TTC549 (cell line): ENCODE measurements around the gene NOSTRIN.
"Not testable (repeated sequence)": the region's sequence is repeated elsewhere in the genome, so short reads cannot be mapped to it uniquely, and the experiment has no call there.

Source experiments
- FAIRE-seq: peaks from 2 replicates; lab custom pipeline; 2012; peaks lifted over from hg19 to GRCh38; lab: Jason Lieb, UNC

The NOSTRIN gene

GRCh38 chr2:168819829-168820489 is 17.5 kb downstream of the NOSTRIN start:
- no peak for FAIRE-seq

GRCh38 chr2:168821577-168821976 is 19.1 kb downstream of the NOSTRIN start:
- FAIRE-seq, result no peak

- no peak for FAIRE-seq
These were observed 19.6 kb downstream of the NOSTRIN start for GRCh38 chr2:168821992-168822391.

GRCh38 chr2:168825126-168825525 is 22.7 kb downstream of the NOSTRIN start:
- FAIRE-seq, result no peak

- no peak for FAIRE-seq
These were observed 28.5 kb downstream of the NOSTRIN start for GRCh38 chr2:168830958-168831357.

- FAIRE-seq, result no peak
These were observed 29.2 kb downstream of the NOSTRIN start for GRCh38 chr2:168831662-168832061.

GRCh38 chr2:168835969-168836368 is 33.5 kb downstream of the NOSTRIN start:
- no peak for FAIRE-seq

- no peak for FAIRE-seq
These were observed 39.0 kb downstream of the NOSTRIN start for GRCh38 chr2:168841445-168841844.

- FAIRE-seq, result no peak
These were observed 40.8 kb downstream of the NOSTRIN start for GRCh38 chr2:168843253-168843652.

- no peak for FAIRE-seq
These were observed 45.8 kb downstream of the NOSTRIN start for GRCh38 chr2:168848225-168848624.

- no peak for FAIRE-seq
These were observed 47.2 kb downstream of the NOSTRIN start for GRCh38 chr2:168849610-168850009.

GRCh38 chr2:168850846-168851245 is 48.4 kb downstream of the NOSTRIN start:
- no peak for FAIRE-seq

GRCh38 chr2:168851674-168852320 is 49.4 kb downstream of the NOSTRIN start:
- no peak for FAIRE-seq

- FAIRE-seq, result no peak
These were observed 50.0 kb downstream of the NOSTRIN start for GRCh38 chr2:168852481-168852880.

GRCh38 chr2:168853471-168853870 is 51.0 kb downstream of the NOSTRIN start:
- FAIRE-seq, result no peak

- no peak for FAIRE-seq
These were observed 52.2 kb downstream of the NOSTRIN start for GRCh38 chr2:168854651-168855050.

- no peak for FAIRE-seq
These were observed 53.2 kb downstream of the NOSTRIN start for GRCh38 chr2:168855601-168856000.

GRCh38 chr2:168858146-168858545 is 55.7 kb downstream of the NOSTRIN start:
- FAIRE-seq, result no peak

GRCh38 chr2:168867164-168867563 is 64.7 kb downstream of the NOSTRIN start:
- not testable (repeated sequence) for FAIRE-seq

- FAIRE-seq, result not testable (repeated sequence)
These were observed 67.9 kb downstream of the NOSTRIN start for GRCh38 chr2:168870369-168870768.

GRCh38 chr2:168870824-168871223 is 68.4 kb downstream of the NOSTRIN start:
- FAIRE-seq, result not testable (repeated sequence)

GRCh38 chr2:168874368-168875054 is 72.1 kb downstream of the NOSTRIN start:
- FAIRE-seq, result no peak

- FAIRE-seq, result not testable (repeated sequence)
These were observed 79.7 kb downstream of the NOSTRIN start for GRCh38 chr2:168882163-168882562.
